Epithelial cell of proximal tubule (primary cell): ENCODE measurements around the gene CIRBP. TPM values are rescaled to one million over a fixed set of nuclear protein-coding genes. Genes with fewer than 3 reads are reported as not detected.

Source experiments
- DNase-seq: peaks from one replicate; pipeline ENCODE4 v3.0.0-alpha.2; 2011; ENCODE audit warnings: low read depth
- H3K4me3 ChIP-seq: 2 replicates; pipeline ENCODE4 v1.5.1; 2011; ENCODE audit warnings: low read depth, mild to moderate bottlenecking, low read length
- CTCF ChIP-seq: conservative IDR thresholded peaks from 2 replicates; pipeline ENCODE4 v1.5.1; 2012; ENCODE audit warnings: low read depth, mild to moderate bottlenecking, low read length
- total RNA-seq: library from RNA; depleted of rRNA; stranded (reverse); fragments of >200 nt; gene quantifications from 2 replicates; pipeline ENCODE4 v1.2.3, GENCODE V29; 2015

The CIRBP gene
- total RNA-seq, 1 donor from 2014 or later: 317 TPM

DNA sequence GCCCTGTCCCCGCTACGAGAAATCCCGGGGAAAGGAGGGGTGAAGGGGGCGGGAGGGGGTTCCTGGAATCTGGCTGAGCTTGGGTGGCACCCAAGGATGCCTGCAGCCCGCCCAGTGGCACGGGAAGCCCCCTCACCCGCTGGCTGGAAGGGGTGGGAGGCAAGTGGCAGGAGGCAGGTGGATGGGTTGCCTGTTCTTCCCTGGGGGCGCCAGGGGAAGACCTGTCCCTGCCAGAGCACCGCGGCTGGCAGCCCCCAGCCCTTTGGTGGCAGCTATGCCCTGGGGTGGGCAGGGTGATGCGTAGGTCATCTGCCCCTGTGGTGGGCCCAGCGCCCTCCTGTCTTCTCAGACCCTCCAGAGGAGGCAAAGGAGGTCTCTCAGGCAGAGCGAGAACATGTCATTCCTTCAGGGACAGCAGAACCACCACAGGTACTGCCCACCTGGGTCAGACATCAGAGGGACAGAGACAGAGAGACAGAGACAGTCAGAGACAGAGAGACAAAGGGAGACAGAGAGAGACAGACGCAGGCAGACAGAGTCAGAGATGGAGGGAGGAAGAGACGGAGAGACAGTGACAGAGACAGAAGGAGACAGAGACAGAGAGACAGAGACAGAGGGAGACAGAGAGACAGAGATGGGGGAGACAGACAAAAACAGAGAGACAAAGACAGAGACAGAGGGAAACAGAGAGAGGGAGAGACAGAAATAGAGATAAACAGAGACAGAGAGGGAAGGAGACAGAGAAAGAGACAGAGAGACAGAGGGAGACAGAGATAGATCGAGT is 53.3 kb downstream of the CIRBP start:
- H3K4me3 ChIP-seq: no peak overlapping the region
- DNase-seq: no peak
- TF ChIP-seq CTCF: no peak

- TF ChIP-seq CTCF: no peak
- no peak overlapping the region for H3K4me3 ChIP-seq
- no peak for DNase-seq
These were observed 55.2 kb downstream of the CIRBP start for GRCh38 chr19:1324249-1324805.

Other genes with a start within 250 kb of the CIRBP start
- 155 and 193 TPM in 2 replicates for gene TMEM259, start 248.2 kb upstream of the CIRBP start, total RNA-seq
- gene RNU6-2, start 247.8 kb upstream of the CIRBP start, total RNA-seq: not detected in 2 replicates
- 164 and 281 TPM in 2 replicates for gene CNN2, start 242.7 kb upstream of the CIRBP start, total RNA-seq
- gene ABCA7, start 229.2 kb upstream of the CIRBP start, total RNA-seq: 4.3 and 9.7 TPM in 2 replicates
- gene ARHGAP45, start 202.2 kb upstream of the CIRBP start, total RNA-seq: 6.2 and 6.7 TPM in 2 replicates
- gene POLR2E, start 174.0 kb upstream of the CIRBP start, total RNA-seq: 248 and 349 TPM in 2 replicates
- 457 and 656 TPM in 2 replicates for gene GPX4, start 165.3 kb upstream of the CIRBP start, total RNA-seq
- 56.2 and 66.1 TPM in 2 replicates for gene SBNO2, start 95.1 kb upstream of the CIRBP start, total RNA-seq
- 80.4 and 96.9 TPM in 2 replicates for gene STK11, start 63.6 kb upstream of the CIRBP start, total RNA-seq
- gene CBARP, start 31.3 kb upstream of the CIRBP start, total RNA-seq: 6.8 and 9.7 TPM in 2 replicates
- gene ATP5F1D, start 27.6 kb upstream of the CIRBP start, total RNA-seq: 110 and 114 TPM in 2 replicates
- 44.1 and 66.3 TPM in 2 replicates for gene MIDN, start 20.7 kb upstream of the CIRBP start, total RNA-seq
- gene FAM174C, start 6.2 kb downstream of the CIRBP start, total RNA-seq: 123 and 124 TPM in 2 replicates
- gene EFNA2, start 16.5 kb downstream of the CIRBP start, total RNA-seq: 0.23 and 0.36 TPM in 2 replicates
- 138 and 174 TPM in 2 replicates for gene NDUFS7, start 114.6 kb downstream of the CIRBP start, total RNA-seq
- 22.5 and 29.2 TPM in 2 replicates for gene GAMT, start 132.2 kb downstream of the CIRBP start, total RNA-seq
- 53.8 and 136 TPM in 2 replicates for gene DAZAP1, start 138.3 kb downstream of the CIRBP start, total RNA-seq
- gene RPS15, start 169.1 kb downstream of the CIRBP start, total RNA-seq: 2,061 and 3,361 TPM in 2 replicates
- gene APC2, start 180.8 kb downstream of the CIRBP start, total RNA-seq: not detected in 2 replicates
- gene C19orf25, start 209.9 kb downstream of the CIRBP start, total RNA-seq: 26.6 and 32.6 TPM in 2 replicates
- gene PCSK4, start 221.0 kb downstream of the CIRBP start, total RNA-seq: 1.4 and 2.5 TPM in 2 replicates
- gene REEP6, start 221.8 kb downstream of the CIRBP start, total RNA-seq: 3.8 and 4.8 TPM in 2 replicates
- 0.07 and 0.23 TPM in 2 replicates for gene ADAMTSL5, start 243.7 kb downstream of the CIRBP start, total RNA-seq